ENCODE measurements around the gene VCP. TPM values are rescaled to one million over a fixed set of nuclear protein-coding genes. Genes with fewer than 3 reads are reported as not detected.

The VCP gene
- total RNA-seq, 1 donor from 2014 or later, result 244 TPM

DNA sequence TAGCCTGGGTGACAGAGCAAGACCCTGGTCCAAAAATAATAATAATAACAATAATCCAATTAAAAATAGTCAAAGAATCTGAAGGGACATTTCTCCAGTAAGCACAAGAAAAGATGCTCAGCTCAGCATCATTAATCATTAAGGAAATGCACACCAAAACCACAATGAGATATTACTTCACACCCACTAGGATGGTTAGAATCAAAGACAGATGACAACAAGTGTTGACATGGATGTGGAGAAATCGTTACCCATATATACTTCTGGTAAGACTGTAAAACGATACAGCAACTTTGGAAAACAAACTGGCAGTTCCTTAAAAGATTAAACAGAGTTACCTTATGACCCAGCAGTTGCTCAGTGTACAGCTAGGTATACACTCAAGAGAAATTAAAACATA, 12.7 kb upstream of the VCP start:
- TF ChIP-seq, protein P1, sequence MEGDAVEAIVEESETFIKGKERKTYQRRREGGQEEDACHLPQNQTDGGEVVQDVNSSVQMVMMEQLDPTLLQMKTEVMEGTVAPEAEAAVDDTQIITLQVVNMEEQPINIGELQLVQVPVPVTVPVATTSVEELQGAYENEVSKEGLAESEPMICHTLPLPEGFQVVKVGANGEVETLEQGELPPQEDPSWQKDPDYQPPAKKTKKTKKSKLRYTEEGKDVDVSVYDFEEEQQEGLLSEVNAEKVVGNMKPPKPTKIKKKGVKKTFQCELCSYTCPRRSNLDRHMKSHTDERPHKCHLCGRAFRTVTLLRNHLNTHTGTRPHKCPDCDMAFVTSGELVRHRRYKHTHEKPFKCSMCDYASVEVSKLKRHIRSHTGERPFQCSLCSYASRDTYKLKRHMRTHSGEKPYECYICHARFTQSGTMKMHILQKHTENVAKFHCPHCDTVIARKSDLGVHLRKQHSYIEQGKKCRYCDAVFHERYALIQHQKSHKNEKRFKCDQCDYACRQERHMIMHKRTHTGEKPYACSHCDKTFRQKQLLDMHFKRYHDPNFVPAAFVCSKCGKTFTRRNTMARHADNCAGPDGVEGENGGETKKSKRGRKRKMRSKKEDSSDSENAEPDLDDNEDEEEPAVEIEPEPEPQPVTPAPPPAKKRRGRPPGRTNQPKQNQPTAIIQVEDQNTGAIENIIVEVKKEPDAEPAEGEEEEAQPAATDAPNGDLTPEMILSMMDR (conservative IDR thresholded peaks at IDR 0.05; ENCODE audit: low read depth, low read length), result no peak
- DNase-seq (ENCODE audit: low read depth), result no peak

DNA sequence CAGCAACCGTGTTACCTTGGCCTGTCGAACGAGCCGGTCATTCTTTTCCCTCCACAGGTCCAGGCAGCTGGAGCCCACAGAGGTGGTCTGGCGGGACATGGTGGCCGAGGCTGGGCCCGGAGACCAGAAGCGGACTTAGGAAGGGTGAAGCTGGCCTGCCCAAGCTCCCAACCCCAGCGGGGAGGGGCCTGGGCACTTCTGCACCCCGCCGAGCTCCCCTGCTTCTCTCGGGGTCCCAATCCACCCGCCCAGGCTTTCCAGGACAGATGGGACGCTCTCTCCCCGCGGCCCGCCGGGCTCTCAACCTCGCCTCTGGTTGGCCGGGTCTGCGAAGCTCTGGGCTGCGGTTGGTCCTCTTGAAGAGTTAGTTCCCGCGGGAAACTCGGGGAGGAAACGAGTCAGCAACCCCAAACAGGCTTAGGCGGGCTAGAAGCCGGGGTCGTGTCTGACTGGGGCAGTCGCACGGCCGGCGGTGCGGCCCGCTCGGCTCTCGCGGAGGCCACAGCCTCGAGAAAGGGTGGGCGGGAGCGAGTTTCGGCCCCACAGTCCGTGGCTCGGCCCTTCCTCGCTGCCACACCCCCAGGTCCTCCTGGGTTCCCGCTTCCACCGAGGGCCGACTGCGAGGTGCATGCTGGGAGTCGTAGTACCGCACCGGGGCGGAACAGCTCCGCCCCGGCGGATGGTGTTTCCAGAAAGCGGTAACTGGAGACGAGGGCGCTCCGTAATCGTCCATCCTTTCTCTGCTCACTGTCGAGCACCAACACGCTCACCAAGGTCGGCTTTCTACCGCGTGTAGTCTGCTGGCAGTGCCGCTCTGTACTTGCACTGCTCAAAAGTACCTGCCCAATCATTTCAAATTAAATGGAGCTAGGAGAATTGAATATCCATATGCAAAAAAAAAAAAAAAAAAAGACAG, 7.3 kb upstream of the VCP start, which contains the start of gene FANCG:
Gene FANCG (minus strand): TSS at position 517 of the 916 bp plus-strand sequence. CDS start 418 bp downstream, at position 99.
- peak; percentile 44 for DNase-seq (ENCODE audit: low read depth)
- TF ChIP-seq, protein P1 (conservative IDR thresholded peaks at IDR 0.05; ENCODE audit: low read depth, low read length), result no peak
- peak within 1 kb of the TSS; percentile 81 for H3K4me3 ChIP-seq (ENCODE audit: low read depth, low read length)

More for the DNA sequence above, 12.7 kb upstream of the VCP start:
- no peak overlapping the region for H3K4me3 ChIP-seq (ENCODE audit: low read depth, low read length)

DNA sequence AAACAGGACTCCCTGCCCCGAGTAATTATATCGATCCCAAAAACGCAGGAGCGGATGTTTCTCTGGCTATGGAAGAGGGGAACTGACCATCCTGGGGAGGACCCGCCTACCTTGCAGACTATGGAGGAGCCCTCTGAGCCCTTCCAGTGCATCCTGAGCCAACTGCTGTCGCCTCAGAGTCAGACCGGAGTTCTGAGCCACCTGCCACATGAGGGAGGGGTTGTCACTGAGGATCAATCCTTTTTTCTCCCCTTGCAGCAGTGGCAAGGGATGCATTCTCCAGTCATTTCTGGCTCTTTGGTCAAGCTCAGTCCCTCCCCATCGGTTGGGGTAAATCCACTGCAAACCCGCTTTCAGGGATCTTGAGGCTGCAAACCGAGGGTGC, 6.6 kb upstream of the VCP start:
- DNase-seq (ENCODE audit: low read depth), result no peak
- TF ChIP-seq, protein P1 (conservative IDR thresholded peaks at IDR 0.05; ENCODE audit: low read depth, low read length), result no peak
- peak overlapping the region; percentile 81 for H3K4me3 ChIP-seq (ENCODE audit: low read depth, low read length)

DNA sequence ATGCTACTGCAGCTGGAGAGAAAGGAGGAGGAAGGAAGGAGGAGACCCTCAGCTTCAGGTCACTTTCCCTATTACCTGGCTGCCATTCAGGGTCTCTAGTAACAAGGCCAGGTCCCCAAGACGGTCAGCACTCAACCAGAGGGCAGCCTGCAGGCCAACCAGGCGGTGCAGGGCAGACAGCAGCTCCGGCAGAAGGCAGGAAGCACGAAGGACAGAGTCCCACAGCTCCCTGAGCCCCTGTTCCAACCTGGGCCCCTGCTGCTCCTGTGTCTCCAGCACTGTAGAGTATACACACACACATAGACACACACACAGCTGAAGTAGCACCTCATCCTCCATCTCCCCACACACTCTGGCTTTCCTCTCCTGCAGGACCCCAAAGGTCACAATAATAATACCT, 5.6 kb upstream of the VCP start:
- H3K4me3 ChIP-seq (ENCODE audit: low read depth, low read length), result peak overlapping the region; percentile 81
- TF ChIP-seq, protein P1 (conservative IDR thresholded peaks at IDR 0.05; ENCODE audit: low read depth, low read length), result no peak
- DNase-seq (ENCODE audit: low read depth), result no peak

DNA sequence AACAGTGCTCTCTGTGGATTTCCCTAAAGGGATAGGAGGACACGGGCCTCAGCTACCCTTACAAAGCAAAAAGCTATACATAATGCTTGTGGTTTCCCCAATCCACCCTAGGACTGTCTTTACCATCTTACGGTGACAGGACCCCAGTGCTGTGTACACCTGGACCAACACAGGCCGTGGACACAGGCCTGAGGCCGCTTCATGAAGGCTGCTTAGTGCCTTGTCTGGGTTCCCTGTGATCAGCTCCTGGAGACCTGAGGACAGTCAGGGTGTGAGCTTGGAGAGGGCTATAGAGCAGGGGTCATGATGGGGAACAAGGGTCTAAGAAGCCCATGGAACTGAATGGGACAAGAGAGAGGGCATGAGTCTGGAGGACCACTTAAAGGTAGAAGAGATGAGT, 4.4 kb upstream of the VCP start:
- DNase-seq (ENCODE audit: low read depth), result no peak
- TF ChIP-seq, protein P1 (conservative IDR thresholded peaks at IDR 0.05; ENCODE audit: low read depth, low read length), result no peak
- H3K4me3 ChIP-seq (ENCODE audit: low read depth, low read length), result no peak overlapping the region

DNA sequence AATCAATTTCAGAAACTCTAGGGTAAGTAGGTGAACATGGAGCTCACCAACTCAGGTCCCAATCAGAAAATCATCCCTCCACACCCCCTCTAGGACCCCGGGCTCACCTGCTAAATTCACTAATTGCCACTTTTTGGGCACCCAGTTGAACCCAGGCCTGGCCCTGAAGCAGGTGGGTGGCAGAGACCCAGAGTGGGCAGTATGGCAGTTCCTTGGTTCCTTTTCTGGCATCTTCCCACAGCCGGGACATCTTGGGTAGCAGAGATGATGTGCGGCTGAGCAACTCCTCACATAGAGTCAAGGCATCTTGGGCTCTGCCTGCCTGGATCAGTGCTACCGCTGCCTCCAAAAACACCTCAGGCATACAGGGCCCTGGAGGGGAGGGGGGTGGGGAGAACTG, 2.9 kb upstream of the VCP start:
- no peak for DNase-seq (ENCODE audit: low read depth)
- TF ChIP-seq, protein P1 (conservative IDR thresholded peaks at IDR 0.05; ENCODE audit: low read depth, low read length), result no peak

More for the DNA sequence above, 2.9 kb upstream of the VCP start:
- H3K4me3 ChIP-seq (ENCODE audit: low read depth, low read length), result no peak overlapping the region
